ENCODE results near the gene FSIP1. TPM values are rescaled to one million over a fixed set of nuclear protein-coding genes. Genes with fewer than 3 reads are reported as not detected.

Gene FSIP1
- total RNA-seq, 2 donors from 2014 or later = 0.33 TPM; not detected in 1

- no peak overlapping the region for H3K27ac ChIP-seq
These were observed 190.1 kb downstream of the FSIP1 start for GRCh38 chr15:39592500-39592899.

DNA sequence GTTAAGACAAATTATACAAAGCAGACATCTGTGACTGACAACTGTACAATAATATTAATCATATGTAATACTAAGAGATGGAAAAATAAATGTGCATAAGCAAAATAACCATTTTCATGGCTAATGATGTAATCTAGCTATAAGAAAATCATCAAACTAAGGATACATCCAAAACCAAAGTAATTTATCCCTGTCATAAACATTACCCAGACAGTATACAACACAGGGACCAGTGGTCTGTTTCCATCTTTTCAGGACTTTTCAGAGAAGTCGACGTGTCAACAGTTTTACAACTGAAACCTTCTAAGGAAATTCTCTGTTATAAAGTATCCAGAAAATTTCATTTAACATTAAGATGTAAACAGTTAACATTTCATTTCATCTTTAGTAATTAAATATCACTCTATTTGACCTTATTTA is 190.7 kb downstream of the FSIP1 start:
- peaks cover 0 to 30% of the 10 kb centered on the region in 2 donors for H3K36me3 ChIP-seq (replicated peaks in 1 of 2; ENCODE audit: insufficient read depth in 1 of 2, low read depth in 2 of 2)
- 76 to 79% methylated on average over 2 of the region's 2 CpGs for WGBS, 2 donors
- intact Hi-C loops (cut with DNase I) = no loop called here
- no peaks in the 10 kb centered on the region for H3K4me1 ChIP-seq
- H3K4me3 ChIP-seq = no peak overlapping the region
- H3K9me3 ChIP-seq = no peaks in the 10 kb centered on the region
- H3K27ac ChIP-seq = no peak overlapping the region
- ATAC-seq = no peak
- H3K27me3 ChIP-seq = no peaks in the 10 kb centered on the region
- DNase-seq = no peak
- TF ChIP-seq POLR2A (IDR thresholded peaks at IDR 0.05) = no peak
- TF ChIP-seq, protein P1, sequence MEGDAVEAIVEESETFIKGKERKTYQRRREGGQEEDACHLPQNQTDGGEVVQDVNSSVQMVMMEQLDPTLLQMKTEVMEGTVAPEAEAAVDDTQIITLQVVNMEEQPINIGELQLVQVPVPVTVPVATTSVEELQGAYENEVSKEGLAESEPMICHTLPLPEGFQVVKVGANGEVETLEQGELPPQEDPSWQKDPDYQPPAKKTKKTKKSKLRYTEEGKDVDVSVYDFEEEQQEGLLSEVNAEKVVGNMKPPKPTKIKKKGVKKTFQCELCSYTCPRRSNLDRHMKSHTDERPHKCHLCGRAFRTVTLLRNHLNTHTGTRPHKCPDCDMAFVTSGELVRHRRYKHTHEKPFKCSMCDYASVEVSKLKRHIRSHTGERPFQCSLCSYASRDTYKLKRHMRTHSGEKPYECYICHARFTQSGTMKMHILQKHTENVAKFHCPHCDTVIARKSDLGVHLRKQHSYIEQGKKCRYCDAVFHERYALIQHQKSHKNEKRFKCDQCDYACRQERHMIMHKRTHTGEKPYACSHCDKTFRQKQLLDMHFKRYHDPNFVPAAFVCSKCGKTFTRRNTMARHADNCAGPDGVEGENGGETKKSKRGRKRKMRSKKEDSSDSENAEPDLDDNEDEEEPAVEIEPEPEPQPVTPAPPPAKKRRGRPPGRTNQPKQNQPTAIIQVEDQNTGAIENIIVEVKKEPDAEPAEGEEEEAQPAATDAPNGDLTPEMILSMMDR (IDR thresholded peaks at IDR 0.05) = no peak

More at GRCh38 chr15:39592500-39592899, 190.1 kb downstream of the FSIP1 start:
- no peak for ATAC-seq
- H3K4me3 ChIP-seq = no peak overlapping the region
- no peaks in the 10 kb centered on the region for H3K27me3 ChIP-seq
- DNase-seq = no peak
- intact Hi-C loops (cut with DNase I) = no loop called here
- 69 to 73% methylated on average over 6 of the region's 6 CpGs for WGBS, 2 donors
- no peak for TF ChIP-seq POLR2A (IDR thresholded peaks at IDR 0.05)
- TF ChIP-seq, protein P1 (IDR thresholded peaks at IDR 0.05) = no peak
- no peaks in the 10 kb centered on the region for H3K9me3 ChIP-seq
- H3K36me3 ChIP-seq (replicated peaks in 1 of 2; ENCODE audit: insufficient read depth in 1 of 2, low read depth in 2 of 2) = peaks cover 0 to 30% of the 10 kb centered on the region in 2 donors
- no peaks in the 10 kb centered on the region for H3K4me1 ChIP-seq

GRCh38 chr15:39591141-39591895 is 191.3 kb downstream of the FSIP1 start:
- H3K4me3 ChIP-seq = no peak overlapping the region
- H3K9me3 ChIP-seq = no peaks in the 10 kb centered on the region
- no peak overlapping the region for H3K27ac ChIP-seq
- DNase-seq (no peak), ATAC-seq (no peak)
- H3K4me1 ChIP-seq = no peaks in the 10 kb centered on the region
- intact Hi-C loops (cut with DNase I) = no loop called here
- WGBS, 2 donors = 73 to 82% methylated on average over 10 to 11 of the region's 11 CpGs
- TF ChIP-seq, protein P1 (IDR thresholded peaks at IDR 0.05) = no peak
- TF ChIP-seq POLR2A (IDR thresholded peaks at IDR 0.05) = no peak
- peaks cover 0 to 32% of the 10 kb centered on the region in 2 donors for H3K36me3 ChIP-seq (replicated peaks in 1 of 2; ENCODE audit: insufficient read depth in 1 of 2, low read depth in 2 of 2)
- H3K27me3 ChIP-seq = no peaks in the 10 kb centered on the region

- Histone ChIP-seq H3K36me3 (replicated peaks in 1 of 2; ENCODE audit: insufficient read depth in 1 of 2, low read depth in 2 of 2) (peaks cover 0 to 37% of the 10 kb centered on the region in 2 donors), H3K9me3 (no peaks in the 10 kb centered on the region), H3K4me1 (no peaks in the 10 kb centered on the region), H3K27me3 (no peaks in the 10 kb centered on the region), H3K4me3 (no peak overlapping the region), H3K27ac (no peak overlapping the region)
- TF ChIP-seq, protein P1 (IDR thresholded peaks at IDR 0.05) = no peak
- no peak for TF ChIP-seq POLR2A (IDR thresholded peaks at IDR 0.05)
- 87 to 93% methylated on average over 12 to 13 of the region's 13 CpGs for WGBS, 2 donors
- DNase-seq = no peak
- ATAC-seq = no peak
- intact Hi-C loops (cut with DNase I) = loop anchor here (10.0 kb wide), 1 partner anchor 875 kb away; no protein-coding TSS in a partner anchor
These were observed 192.6 kb downstream of the FSIP1 start for GRCh38 chr15:39589815-39590644.

All from body of pancreas (tissue), 4 donors.